Coronary artery (tissue), 2 donors: ENCODE results near the gene QKI.

Source experiments
- DNase-seq: peaks from one replicate; pipeline ENCODE4 v3.0.0-alpha.2; 2017; ENCODE audit warnings: low spot score
- H3K27ac ChIP-seq, 2 donors: fragments of 200-600 bp; sonication (generic); one replicate each; pipeline ENCODE4 v1.5.1; 2016 to 2019
- H3K4me3 ChIP-seq: fragments of 200-600 bp; sonication (generic); 2 replicates; pipeline ENCODE4 v1.5.1; 2016; ENCODE audit warnings: mild to moderate bottlenecking, moderate library complexity
- TF ChIP-seq, protein P1 (sequence below): fragments of 200-600 bp; sonication (generic); IDR thresholded peaks from one replicate; pipeline ENCODE4 v1.5.1; 2019; ENCODE audit warnings: antibody characterized with exemption

The QKI gene

DNA sequence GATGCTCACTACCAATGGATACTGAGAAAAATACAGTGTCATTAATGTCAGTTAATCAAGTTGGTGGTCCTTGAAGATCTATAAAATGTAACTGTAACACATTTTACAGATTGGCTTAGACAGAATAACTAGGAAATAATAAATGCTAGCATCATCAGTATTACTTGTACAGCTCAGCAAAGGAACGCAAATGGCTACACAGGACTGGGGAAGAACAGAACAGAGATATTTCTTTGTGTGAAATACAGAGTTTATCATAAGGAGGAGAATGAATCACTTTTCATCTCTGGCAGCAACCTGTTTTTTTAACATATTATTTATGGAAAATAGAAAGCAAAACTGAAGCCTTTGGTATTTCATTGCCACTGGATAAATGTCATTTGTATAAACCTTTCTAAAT lies 8.2 kb upstream of the QKI start:
- peak overlapping the region; percentile 66 to 84 for H3K27ac ChIP-seq
- H3K4me3 ChIP-seq: peak overlapping the region; percentile 60
- TF ChIP-seq, protein P1, sequence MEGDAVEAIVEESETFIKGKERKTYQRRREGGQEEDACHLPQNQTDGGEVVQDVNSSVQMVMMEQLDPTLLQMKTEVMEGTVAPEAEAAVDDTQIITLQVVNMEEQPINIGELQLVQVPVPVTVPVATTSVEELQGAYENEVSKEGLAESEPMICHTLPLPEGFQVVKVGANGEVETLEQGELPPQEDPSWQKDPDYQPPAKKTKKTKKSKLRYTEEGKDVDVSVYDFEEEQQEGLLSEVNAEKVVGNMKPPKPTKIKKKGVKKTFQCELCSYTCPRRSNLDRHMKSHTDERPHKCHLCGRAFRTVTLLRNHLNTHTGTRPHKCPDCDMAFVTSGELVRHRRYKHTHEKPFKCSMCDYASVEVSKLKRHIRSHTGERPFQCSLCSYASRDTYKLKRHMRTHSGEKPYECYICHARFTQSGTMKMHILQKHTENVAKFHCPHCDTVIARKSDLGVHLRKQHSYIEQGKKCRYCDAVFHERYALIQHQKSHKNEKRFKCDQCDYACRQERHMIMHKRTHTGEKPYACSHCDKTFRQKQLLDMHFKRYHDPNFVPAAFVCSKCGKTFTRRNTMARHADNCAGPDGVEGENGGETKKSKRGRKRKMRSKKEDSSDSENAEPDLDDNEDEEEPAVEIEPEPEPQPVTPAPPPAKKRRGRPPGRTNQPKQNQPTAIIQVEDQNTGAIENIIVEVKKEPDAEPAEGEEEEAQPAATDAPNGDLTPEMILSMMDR: no peak
- no peak for DNase-seq

GRCh38 chr6:163406830-163407229 lies 7.7 kb upstream of the QKI start:
- Histone ChIP-seq H3K27ac (no peak overlapping the region), H3K4me3 (no peak overlapping the region)
- TF ChIP-seq, protein P1: no peak
- DNase-seq: no peak

GRCh38 chr6:163408352-163408991 lies 6.0 kb upstream of the QKI start:
- DNase-seq: no peak
- no peak overlapping the region for H3K4me3 ChIP-seq
- no peak overlapping the region for H3K27ac ChIP-seq
- TF ChIP-seq, protein P1: no peak

DNA sequence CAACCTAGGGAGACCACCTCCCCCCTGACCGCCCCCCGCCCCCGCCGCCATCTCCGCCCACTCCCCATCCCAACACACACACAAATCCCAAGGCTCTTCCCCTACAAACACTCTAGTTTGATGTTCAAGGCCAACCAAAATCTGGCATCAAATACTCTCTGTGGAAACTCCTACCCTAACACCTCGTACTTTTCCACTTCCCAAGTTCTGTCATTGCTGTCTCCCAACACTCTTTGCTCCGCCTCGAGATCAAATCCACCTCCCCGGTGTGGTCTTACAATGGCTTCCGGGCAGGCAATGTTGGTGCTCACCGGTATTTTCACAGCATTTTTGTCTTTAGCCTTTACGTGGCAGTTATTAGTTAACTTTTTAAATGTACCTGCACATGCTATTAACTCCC lies 4.8 kb upstream of the QKI start:
- DNase-seq: no peak
- no peak overlapping the region for H3K27ac ChIP-seq
- no peak overlapping the region for H3K4me3 ChIP-seq
- TF ChIP-seq, protein P1: no peak

DNA sequence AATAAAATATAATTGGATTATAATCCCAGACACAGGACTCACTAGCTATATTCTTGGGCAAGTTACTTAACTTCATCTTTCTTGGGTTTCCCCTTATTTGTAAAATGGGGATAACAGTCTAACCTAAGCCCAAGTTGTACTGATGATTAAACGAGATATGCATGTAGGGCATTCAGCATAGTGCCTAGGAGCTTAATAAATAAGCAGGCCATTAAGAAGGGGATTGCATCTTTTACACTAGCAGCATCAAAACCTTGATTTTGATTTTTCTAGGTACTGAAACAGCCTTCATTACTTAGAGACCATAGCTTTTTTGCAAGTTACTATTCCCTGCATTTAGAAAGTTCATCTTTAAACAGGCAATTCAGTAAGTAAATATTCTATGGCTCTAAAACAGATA lies 2.2 kb upstream of the QKI start:
- TF ChIP-seq, protein P1: no peak
- H3K27ac ChIP-seq: peak overlapping the region; percentile 97 to 100
- peak overlapping the region; percentile 88 for H3K4me3 ChIP-seq
- no peak for DNase-seq

GRCh38 chr6:163412801-163413344 lies 1.6 kb upstream of the QKI start:
- DNase-seq: no peak
- TF ChIP-seq, protein P1: no peak
- Histone ChIP-seq H3K27ac (peak overlapping the region; percentile 97 to 100), H3K4me3 (peak overlapping the region; percentile 88)
